NCI-H1930 (cell line): ENCODE data around the gene ARFGAP3.

Source experiments
- DNase-seq, 2 experiments: peaks; one replicate each; lab custom pipeline; 2025; lab: John Stamatoyannopoulos, UW

The ARFGAP3 gene

DNA sequence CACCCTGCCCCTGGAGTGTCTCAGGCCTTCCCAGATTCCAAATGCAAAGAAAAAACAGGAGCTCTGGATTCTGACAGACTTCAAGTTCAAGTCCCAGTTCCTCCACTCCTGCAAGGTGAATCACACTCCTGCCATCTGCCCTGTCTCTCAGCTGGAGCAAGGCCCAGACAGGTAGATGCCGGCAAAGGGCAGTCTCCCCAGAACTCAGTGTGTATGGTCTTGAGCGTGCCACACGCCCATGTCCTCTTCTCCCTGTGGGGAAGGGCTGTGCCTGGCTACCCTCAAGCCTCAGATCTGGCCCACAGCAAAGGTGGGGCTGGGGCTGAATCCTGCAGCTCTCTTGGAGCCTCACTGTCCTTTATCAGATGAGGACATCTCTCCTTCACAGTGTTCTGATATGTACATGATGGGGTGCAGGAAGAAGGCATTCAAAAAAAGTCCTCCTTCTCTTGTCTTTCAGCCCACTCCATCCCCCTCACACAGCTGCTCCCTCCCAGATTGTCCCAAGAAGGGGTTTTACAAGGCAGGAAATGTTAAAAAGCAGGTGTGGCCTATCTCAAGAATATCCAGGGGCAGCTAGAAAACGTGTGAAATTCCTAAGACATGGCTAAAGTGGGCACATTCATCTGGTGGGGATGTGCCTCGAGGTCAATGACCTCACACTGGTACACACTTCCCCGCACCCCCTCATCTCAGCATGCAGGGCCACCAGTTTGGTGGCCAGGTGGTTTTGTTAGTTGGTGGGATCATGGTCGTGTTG lies 27.7 kb upstream of the ARFGAP3 start:
- DNase-seq = no peak

- DNase-seq = no peak
Measured at GRCh38 chr22:42883970-42884369, 26.9 kb upstream of the ARFGAP3 start.

DNA sequence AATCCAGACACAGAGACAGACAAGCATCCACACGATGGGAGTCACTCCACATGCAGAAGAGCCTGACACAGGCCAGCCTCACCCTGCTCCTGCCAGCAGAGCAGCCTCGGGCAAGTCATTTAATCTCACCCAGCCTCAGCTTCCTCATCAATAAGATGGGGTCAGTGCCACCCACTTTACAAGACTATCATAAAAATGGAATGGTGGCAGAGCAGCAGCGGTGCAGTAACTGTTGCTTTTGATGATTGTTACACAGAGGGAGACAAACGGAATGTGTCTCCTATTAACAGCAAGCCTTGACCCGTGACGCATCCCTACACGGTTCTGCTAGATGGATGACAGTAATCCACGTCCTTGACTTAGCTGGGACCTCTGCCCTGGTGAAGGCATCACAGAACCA lies 26.0 kb upstream of the ARFGAP3 start:
- no peak for DNase-seq

- DNase-seq = no peak
Measured at GRCh38 chr22:42881982-42882656, 25.0 kb upstream of the ARFGAP3 start.

DNA sequence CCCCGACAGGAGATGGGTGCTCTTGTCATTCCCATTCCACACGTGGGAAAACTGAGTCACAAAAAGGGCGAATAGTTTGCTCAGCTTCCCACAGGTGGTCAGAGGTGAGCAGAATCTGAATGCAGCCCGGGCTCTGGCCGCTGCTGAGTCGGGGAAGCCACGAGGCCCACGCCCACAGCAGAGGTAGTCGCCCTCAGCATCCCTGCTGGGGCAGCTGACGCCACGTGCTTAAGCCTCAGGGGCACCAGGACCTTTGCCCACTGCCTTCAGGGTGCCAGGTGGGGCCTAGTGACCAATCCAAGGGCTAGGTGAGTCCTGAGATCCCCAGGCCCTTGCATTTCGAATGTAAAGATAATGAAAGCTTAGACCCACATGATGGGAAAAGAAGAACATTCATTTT lies 24.2 kb upstream of the ARFGAP3 start:
- no peak for DNase-seq

DNA sequence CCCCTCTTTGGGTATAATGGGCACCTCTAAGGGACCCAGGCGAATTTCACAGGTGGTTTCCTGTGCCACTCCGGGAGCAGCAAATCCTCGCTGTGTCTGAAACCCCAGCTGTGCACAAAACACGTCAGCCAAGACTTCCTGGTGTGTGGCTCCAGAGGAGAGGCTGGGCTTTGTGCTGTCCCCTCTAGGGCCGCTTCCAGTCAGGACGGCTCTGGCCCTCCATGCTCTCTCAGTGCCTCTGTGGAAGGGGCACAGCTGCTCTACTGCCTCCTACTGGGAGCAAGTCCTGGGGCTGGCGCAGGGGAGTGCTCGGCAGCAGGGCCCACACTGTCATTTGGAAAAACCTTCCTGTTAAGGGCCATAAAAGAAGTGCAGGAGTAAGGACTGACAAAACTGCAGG lies 23.7 kb upstream of the ARFGAP3 start:
- DNase-seq = no peak

- DNase-seq = no peak
Measured at GRCh38 chr22:42879371-42880021, 22.4 kb upstream of the ARFGAP3 start.

GRCh38 chr22:42878561-42879305 lies 21.7 kb upstream of the ARFGAP3 start:
- DNase-seq = no peak

DNA sequence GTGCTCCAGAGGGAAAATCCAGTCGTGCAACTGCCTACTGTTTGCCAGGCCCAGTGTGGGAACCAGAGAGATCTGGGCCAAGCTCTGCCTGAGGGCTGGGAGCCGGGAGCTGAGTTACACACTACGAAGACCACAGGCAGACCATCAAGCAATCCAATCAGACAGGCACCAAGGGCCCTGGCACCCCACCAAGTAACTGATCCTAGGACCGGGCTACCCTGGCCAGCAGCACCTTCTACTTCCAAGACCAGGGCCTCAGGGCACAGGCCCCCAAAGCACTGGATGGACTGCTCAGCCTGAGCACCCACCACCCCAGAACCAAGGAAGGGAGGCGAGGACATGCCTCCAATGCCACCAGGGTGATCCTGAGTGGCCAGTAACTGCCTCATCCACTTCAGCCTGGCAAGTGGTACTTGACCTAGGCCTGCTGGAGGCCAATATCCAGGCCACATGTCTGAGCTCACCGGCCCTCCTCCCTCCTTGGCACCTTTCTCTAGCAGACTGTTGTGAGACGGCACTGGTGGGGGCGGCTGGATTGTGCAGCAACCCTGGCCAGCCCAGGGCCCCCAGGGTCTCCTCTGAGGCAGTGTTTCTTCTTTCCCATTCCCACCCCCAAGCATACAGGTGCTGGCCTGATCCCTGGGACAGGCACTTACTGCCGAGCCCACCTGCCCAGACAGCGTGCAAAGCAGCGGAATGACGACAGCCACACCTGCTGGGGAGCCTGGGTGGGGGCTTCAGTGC lies 20.7 kb upstream of the ARFGAP3 start:
- DNase-seq = no peak

- DNase-seq = no peak
Measured at GRCh38 chr22:42877158-42877557, 20.1 kb upstream of the ARFGAP3 start.

GRCh38 chr22:42876041-42876440 lies 19.0 kb upstream of the ARFGAP3 start:
- DNase-seq = no peak

DNA sequence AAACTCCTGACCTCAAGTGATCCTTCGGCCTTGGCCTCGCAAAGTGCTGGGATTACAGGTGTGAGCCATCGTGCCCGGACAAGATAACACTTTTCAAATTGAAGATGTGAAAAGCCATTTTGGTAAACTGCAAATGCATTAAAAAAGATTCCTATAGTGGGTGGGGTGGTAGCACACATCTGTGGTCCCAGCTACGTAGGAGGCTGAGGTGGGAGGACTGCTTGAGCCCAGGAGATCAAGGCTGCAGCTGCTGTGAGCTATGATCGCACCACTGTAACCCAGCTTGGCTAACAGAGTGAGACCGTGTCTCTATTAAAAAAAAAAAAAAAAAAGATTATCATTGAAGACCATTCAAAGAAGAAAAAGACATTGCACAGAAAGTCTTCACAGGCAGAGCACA lies 16.9 kb upstream of the ARFGAP3 start:
- no peak for DNase-seq

DNA sequence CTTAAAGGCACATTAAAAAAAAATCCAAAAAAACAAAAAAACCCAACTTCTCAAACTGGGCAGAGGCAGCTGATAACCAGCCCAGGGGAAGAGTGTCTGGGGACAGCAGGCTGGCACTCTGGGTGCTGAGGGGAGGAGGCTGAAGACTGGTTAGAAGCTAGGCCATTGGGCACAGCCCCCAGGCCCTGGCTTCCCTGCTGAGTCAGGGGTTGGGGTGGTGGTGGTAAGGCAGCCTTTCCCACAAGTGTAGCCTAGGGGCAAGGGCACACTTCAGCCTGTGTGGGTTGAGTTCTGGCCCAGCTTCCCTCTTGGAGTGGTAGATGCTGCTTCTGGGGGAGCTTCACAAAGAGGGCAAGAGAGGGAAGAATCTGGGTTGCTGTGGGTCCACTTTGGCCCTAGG lies 16.3 kb upstream of the ARFGAP3 start:
- no peak for DNase-seq

DNA sequence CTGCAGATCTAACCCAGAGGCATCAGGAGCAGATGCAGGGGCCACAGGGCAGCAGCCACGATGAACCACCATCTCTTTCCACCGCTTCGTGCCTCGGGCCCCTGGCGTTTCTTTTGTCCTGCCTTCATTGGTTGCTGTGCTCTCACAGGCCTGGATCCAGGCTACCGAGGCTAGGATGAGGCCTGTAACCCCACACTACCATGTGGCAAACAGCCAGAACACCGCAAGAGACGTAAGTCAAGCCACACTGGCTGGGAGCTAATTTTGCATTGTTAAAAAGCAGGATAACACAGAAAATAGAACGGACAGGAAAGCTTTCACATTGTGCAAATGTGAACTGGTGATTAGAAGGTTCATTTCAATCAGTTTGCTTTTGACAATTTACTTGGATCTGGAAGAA lies 15.7 kb upstream of the ARFGAP3 start:
- no peak for DNase-seq

DNA sequence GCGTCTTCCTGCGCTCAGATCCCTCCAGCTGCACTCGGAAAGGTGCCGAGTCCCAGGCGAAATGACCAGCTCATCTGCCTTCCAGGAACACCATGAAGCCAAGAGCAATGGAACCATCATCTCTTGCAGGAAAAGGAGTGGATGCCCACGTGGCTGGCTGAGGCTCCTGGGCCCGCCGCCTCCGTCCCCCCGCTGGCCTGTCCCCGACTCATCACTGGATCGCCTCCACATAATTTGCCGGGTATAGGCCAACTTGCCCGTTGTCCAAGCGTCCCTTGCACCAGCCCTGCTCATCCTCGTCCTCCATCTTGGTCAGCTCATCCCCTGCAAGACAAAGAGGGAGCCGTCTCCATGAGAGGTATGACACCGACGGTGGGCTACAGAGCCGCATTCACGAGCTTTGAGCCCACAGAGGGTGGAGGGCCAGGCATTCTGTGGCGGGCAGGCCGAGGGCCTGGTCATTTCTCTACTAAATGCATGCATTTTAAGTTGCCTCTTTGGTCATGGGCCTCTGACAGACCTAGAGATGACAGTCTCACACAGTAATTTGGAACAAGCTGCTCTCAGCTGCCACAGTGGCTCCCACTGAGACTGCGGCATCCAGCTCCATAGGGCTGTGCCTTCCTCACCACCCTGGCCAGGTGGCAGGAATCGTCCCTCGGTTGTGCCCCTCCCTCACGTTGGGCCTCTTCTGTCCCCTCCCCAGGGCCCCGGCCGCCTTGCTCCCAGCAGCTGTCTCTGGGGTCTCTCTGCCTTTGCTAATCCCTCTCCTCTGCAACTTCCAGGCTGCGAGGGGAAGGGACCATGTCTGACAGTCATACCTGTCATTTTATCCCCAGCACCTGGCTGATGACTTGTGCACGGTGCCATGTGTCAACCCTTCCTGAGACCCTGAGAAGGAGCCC lies 14.3 kb upstream of the ARFGAP3 start:
- DNase-seq = no peak

GRCh38 chr22:42869888-42870480 lies 12.9 kb upstream of the ARFGAP3 start:
- DNase-seq = no peak

DNA sequence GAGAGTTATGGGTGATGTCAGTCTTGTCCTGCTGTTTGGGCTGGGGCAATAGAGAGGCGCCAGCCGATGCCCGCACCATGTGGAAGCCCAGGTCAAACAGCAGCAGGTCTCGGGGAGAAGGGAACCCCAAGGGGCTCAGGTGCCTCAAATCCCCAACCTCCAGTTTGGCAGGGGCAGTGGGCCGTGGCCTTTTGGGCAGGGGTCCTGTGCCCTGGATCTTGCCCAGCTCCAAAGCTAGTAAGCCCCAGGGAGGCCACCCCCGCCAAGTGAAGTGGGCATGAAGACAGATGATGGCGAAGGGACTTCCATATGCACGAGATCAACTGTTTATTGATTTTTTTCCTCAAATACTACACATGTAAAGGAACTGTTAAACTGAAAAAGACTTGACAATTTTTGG lies 12.4 kb upstream of the ARFGAP3 start:
- no peak for DNase-seq

DNA sequence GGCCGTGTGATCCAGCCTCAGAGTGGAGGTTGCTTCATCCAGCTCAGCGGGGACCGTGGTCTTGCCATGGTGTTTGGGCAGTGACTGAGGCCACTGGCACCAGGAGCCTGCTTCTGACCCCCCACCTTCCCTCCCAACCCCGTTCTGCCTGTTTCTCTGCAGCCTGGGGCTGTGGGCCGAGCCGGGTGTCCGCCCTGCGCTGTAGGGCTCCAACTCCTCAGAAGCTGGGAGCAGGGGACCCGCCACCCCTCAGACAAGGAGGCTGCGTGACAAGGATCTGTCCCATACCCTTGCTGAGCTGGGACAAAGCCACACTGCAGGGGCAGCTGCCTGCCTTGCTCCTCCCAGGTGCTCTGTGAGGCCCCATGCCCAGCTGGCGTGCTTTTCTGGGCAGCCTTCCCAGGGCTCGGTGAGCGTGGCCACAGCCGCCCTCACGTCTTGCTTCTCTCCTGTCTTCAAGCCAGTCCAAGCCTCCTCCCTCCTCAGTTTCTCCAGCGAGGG lies 11.7 kb upstream of the ARFGAP3 start:
- no peak for DNase-seq

DNA sequence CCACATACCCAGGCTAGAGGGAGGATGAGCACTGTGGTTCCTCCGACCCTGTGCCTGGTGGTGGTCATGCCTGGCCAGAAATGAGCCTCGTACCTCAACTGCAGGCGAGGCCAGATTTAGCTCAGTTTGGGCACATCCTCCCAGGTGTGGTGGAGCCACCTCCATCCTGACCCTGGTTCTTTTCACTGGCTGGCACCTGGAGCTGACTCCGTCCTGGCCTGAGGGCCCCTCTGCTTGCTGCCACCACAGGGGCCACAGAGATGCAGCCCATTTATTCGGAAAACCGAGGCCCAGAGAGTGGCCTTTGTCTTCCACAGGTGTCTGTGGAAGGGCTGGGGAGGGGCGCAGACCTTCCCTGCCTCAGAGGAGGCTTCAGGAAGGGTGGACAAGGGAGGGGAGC lies 9.0 kb upstream of the ARFGAP3 start:
- no peak for DNase-seq

DNA sequence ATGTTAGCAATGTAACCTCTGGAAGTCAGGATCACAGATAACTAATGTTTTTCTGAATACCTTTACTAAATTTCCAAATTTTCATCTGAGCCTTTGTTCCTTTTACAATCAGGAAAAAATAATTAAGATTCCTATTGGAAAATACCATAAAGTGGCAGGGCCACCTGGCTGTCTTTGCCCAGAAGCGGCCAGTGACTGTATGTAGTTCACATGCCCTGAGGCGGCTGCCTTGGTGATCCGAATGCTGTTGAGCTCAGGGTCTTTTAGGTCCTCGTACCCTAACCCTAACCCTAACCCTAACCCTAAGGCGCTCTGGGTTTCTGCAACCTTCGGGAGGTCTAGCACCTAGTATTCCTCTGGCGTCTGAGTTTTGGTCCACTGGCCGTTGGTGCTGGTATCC lies 8.5 kb upstream of the ARFGAP3 start:
- no peak for DNase-seq
